SK-N-SH treated with all-trans-retinoic acid at 6 μM for 48 hours (cell line): ENCODE data around the gene MRPS9.

Experiments used
- ISL1 ChIP-seq: fragments of 250-450 bp; sonication (Bioruptor Pico); IDR thresholded peaks from 2 replicates; pipeline ENCODE4 v2.1.2; 2022; ENCODE audit warnings: mild to moderate bottlenecking, moderate library complexity
- RARB ChIP-seq: fragments of 250-450 bp; sonication (Bioruptor Pico); IDR thresholded peaks from 2 replicates; pipeline ENCODE4 v1.8.0; 2021; ENCODE audit warnings: mild to moderate bottlenecking, moderate library complexity
- ZNF8 ChIP-seq: fragments of 450-650 bp; formaldehyde crosslinking; IDR thresholded peaks from 2 replicates; pipeline ENCODE4 v1.5.0; 2020; ENCODE audit warnings: mild to moderate bottlenecking, moderate library complexity
- TF ChIP-seq, protein P1 (sequence below): fragments of 250-450 bp; sonication (Bioruptor Pico); IDR thresholded peaks from 2 replicates; pipeline ENCODE4 v1.5.1; 2020; ENCODE audit warnings: low read depth, mild to moderate bottlenecking, moderate library complexity
- TF ChIP-seq, protein P2 (sequence below): fragments of 250-450 bp; sonication (Bioruptor Pico); IDR thresholded peaks from 2 replicates; pipeline ENCODE4 v1.8.0; 2020; ENCODE audit warnings: mild to moderate bottlenecking, moderate library complexity, borderline replicate concordance

DNA sequence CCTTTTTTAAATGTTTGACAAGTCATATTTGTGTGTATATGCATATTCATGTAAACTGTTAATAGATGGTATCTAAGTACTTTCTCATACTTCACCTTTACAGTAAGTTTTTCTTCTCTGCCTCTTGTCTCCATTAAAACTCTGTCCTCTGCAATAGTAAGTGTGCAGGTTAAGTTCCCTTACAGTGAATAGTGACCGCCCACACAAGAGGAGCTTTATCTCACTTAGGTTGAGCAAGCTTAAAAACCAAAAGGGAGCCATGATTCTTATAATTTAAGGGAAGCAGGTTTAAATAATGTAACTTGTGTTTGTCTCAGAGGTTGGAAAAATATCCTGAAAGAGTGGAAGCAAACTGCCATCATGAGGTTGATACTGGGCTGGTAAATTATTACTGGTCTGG lies 61.3 kb downstream of the MRPS9 start:
- TF ChIP-seq, protein P1, sequence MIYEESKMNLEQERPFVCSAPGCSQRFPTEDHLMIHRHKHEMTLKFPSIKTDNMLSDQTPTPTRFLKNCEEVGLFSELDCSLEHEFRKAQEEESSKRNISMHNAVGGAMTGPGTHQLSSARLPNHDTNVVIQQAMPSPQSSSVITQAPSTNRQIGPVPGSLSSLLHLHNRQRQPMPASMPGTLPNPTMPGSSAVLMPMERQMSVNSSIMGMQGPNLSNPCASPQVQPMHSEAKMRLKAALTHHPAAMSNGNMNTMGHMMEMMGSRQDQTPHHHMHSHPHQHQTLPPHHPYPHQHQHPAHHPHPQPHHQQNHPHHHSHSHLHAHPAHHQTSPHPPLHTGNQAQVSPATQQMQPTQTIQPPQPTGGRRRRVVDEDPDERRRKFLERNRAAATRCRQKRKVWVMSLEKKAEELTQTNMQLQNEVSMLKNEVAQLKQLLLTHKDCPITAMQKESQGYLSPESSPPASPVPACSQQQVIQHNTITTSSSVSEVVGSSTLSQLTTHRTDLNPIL (CRISPR knock-in tag), result no peak
- TF ChIP-seq ISL1 (CRISPR knock-in tag) (no peak), RARB (CRISPR knock-in tag) (no peak), ZNF8 (CRISPR knock-in tag) (no peak)
- TF ChIP-seq, protein P2, sequence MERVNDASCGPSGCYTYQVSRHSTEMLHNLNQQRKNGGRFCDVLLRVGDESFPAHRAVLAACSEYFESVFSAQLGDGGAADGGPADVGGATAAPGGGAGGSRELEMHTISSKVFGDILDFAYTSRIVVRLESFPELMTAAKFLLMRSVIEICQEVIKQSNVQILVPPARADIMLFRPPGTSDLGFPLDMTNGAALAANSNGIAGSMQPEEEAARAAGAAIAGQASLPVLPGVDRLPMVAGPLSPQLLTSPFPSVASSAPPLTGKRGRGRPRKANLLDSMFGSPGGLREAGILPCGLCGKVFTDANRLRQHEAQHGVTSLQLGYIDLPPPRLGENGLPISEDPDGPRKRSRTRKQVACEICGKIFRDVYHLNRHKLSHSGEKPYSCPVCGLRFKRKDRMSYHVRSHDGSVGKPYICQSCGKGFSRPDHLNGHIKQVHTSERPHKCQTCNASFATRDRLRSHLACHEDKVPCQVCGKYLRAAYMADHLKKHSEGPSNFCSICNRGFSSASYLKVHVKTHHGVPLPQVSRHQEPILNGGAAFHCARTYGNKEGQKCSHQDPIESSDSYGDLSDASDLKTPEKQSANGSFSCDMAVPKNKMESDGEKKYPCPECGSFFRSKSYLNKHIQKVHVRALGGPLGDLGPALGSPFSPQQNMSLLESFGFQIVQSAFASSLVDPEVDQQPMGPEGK (CRISPR knock-in tag), result no peak
